ENCODE data around the gene PRAMEF20.

PRAMEF20 gene

GRCh38 chr1:13451399-13451965, 41.2 kb downstream of the PRAMEF20 start:
- Histone ChIP-seq H3K9me3 (ENCODE audit: insufficient read depth, low read length) (no peaks in the 10 kb centered on the region), H3K27ac (ENCODE audit: low read length) (no peak overlapping the region), H2AFZ (ENCODE audit: low read depth, low read length) (no peak overlapping the region), H3K4me3 (ENCODE audit: low read length) (no peak overlapping the region), H3K27me3 (ENCODE audit: low read depth, low read length) (no peaks in the 10 kb centered on the region), H3K4me1 (ENCODE audit: low read length) (no peaks in the 10 kb centered on the region), H4K20me1 (ENCODE audit: insufficient read depth, low read length) (no peaks in the 10 kb centered on the region), H3K4me2 (ENCODE audit: low read length) (no peak overlapping the region), H3K79me2 (ENCODE audit: low read length) (no peaks in the 10 kb centered on the region), H3K9ac (ENCODE audit: low read length) (no peak overlapping the region), H3K36me3 (replicated peaks; ENCODE audit: low read depth, low read length) (no peaks in the 10 kb centered on the region)
- TF ChIP-seq EZH2phosphoT487 (IDR thresholded peaks at IDR 0.05; ENCODE audit: low read depth) (no peak), CTCF (IDR thresholded peaks at IDR 0.05; ENCODE audit: low read depth, low read length) (no peak)

- Histone ChIP-seq H3K27me3 (ENCODE audit: low read depth, low read length) (no peaks in the 10 kb centered on the region), H3K4me2 (ENCODE audit: low read length) (no peak overlapping the region), H2AFZ (ENCODE audit: low read depth, low read length) (no peak overlapping the region), H3K36me3 (replicated peaks; ENCODE audit: low read depth, low read length) (no peaks in the 10 kb centered on the region), H3K27ac (ENCODE audit: low read length) (no peak overlapping the region), H3K4me3 (ENCODE audit: low read length) (no peak overlapping the region), H4K20me1 (ENCODE audit: insufficient read depth, low read length) (no peaks in the 10 kb centered on the region), H3K9ac (ENCODE audit: low read length) (no peak overlapping the region), H3K9me3 (ENCODE audit: insufficient read depth, low read length) (no peaks in the 10 kb centered on the region), H3K79me2 (ENCODE audit: low read length) (no peaks in the 10 kb centered on the region), H3K4me1 (ENCODE audit: low read length) (no peaks in the 10 kb centered on the region)
- no peak for TF ChIP-seq CTCF (IDR thresholded peaks at IDR 0.05; ENCODE audit: low read depth, low read length)
- no peak for TF ChIP-seq EZH2phosphoT487 (IDR thresholded peaks at IDR 0.05; ENCODE audit: low read depth)
Measured at GRCh38 chr1:13456904-13457532, 46.8 kb downstream of the PRAMEF20 start.

- Histone ChIP-seq H3K4me2 (ENCODE audit: low read length) (no peak overlapping the region), H4K20me1 (ENCODE audit: insufficient read depth, low read length) (no peaks in the 10 kb centered on the region), H3K79me2 (ENCODE audit: low read length) (no peaks in the 10 kb centered on the region), H3K9ac (ENCODE audit: low read length) (no peak overlapping the region), H2AFZ (ENCODE audit: low read depth, low read length) (no peak overlapping the region), H3K27me3 (ENCODE audit: low read depth, low read length) (no peaks in the 10 kb centered on the region; the same call in 1 of the 2 replicates), H3K4me1 (ENCODE audit: low read length) (no peaks in the 10 kb centered on the region), H3K36me3 (replicated peaks; ENCODE audit: low read depth, low read length) (no peaks in the 10 kb centered on the region), H3K27ac (ENCODE audit: low read length) (no peak overlapping the region), H3K4me3 (ENCODE audit: low read length) (no peak overlapping the region), H3K9me3 (ENCODE audit: insufficient read depth, low read length) (no peaks in the 10 kb centered on the region)
- TF ChIP-seq EZH2phosphoT487 (IDR thresholded peaks at IDR 0.05; ENCODE audit: low read depth) (no peak), CTCF (IDR thresholded peaks at IDR 0.05; ENCODE audit: low read depth, low read length) (no peak)
Measured at GRCh38 chr1:13461977-13462376, 51.7 kb downstream of the PRAMEF20 start.

- H3K9me3 ChIP-seq (ENCODE audit: insufficient read depth, low read length) = no peaks in the 10 kb centered on the region
- no peaks in the 10 kb centered on the region; the same call in 1 of the 2 replicates for H3K27me3 ChIP-seq (ENCODE audit: low read depth, low read length)
- H3K79me2 ChIP-seq (ENCODE audit: low read length) = no peaks in the 10 kb centered on the region
- no peak for TF ChIP-seq EZH2phosphoT487 (IDR thresholded peaks at IDR 0.05; ENCODE audit: low read depth)
- no peak for TF ChIP-seq CTCF (IDR thresholded peaks at IDR 0.05; ENCODE audit: low read depth, low read length)
- no peak overlapping the region for H3K27ac ChIP-seq (ENCODE audit: low read length)
- no peak overlapping the region for H3K9ac ChIP-seq (ENCODE audit: low read length)
- no peaks in the 10 kb centered on the region for H3K36me3 ChIP-seq (replicated peaks; ENCODE audit: low read depth, low read length)
- H3K4me1 ChIP-seq (ENCODE audit: low read length) = no peaks in the 10 kb centered on the region
- no peaks in the 10 kb centered on the region for H4K20me1 ChIP-seq (ENCODE audit: insufficient read depth, low read length)
- no peak overlapping the region for H2AFZ ChIP-seq (ENCODE audit: low read depth, low read length)
- H3K4me3 ChIP-seq (ENCODE audit: low read length) = no peak overlapping the region
- no peak overlapping the region for H3K4me2 ChIP-seq (ENCODE audit: low read length)
Measured at GRCh38 chr1:13462682-13463081, 52.4 kb downstream of the PRAMEF20 start.
